Transverse colon (tissue), 4 donors: Measurements from ENCODE around the gene CYGB.

ENCODE experiments used
- POLR2A ChIP-seq: fragments of 450-650 bp; IDR thresholded peaks from one replicate; pipeline ENCODE4 v1.6.1; 2016; ENCODE audit warnings: antibody characterized with exemption, mild to moderate bottlenecking, moderate library complexity
- POLR2AphosphoS5 ChIP-seq, 3 donors: sonication (generic); formaldehyde crosslinking; IDR thresholded peaks; one replicate each; pipeline ENCODE4 v1.6.1; 2016; ENCODE audit warnings: antibody characterized with exemption in 3 of 3
- TF ChIP-seq, protein P1 (sequence below), 5 experiments: fragments of 200-600 bp in 3 of 5; fragments of 450-650 bp in 2 of 5; sonication (generic) in 3 of 5; IDR thresholded peaks; 1 replicate in 2 of 5; 2 replicates in 3 of 5; pipeline ENCODE4 v1.5.1; 2016 to 2017; ENCODE audit warnings: antibody characterized with exemption in 5 of 5, inconsistent platforms in 3 of 5, mild to moderate bottlenecking in 2 of 5, moderate library complexity in 1 of 5

DNA sequence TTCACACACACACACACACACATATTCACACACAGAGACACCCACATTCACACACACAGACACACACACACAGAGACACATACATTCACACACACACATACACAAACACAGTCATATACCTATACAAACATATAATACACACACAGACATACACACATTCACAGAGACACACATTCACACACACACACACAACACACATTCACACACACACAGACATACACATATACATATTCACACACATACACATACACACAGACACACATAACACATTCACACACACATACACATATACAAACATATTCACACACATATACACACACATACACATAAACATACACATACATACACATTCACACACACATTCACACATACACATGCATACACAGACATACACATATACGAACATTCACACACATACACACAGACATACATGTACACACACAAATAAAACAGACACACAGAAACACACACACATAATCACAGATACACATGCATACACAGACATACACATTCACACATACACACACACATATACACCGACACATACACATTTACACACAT is 10.2 kb upstream of the CYGB start:
- TF ChIP-seq, protein P1, sequence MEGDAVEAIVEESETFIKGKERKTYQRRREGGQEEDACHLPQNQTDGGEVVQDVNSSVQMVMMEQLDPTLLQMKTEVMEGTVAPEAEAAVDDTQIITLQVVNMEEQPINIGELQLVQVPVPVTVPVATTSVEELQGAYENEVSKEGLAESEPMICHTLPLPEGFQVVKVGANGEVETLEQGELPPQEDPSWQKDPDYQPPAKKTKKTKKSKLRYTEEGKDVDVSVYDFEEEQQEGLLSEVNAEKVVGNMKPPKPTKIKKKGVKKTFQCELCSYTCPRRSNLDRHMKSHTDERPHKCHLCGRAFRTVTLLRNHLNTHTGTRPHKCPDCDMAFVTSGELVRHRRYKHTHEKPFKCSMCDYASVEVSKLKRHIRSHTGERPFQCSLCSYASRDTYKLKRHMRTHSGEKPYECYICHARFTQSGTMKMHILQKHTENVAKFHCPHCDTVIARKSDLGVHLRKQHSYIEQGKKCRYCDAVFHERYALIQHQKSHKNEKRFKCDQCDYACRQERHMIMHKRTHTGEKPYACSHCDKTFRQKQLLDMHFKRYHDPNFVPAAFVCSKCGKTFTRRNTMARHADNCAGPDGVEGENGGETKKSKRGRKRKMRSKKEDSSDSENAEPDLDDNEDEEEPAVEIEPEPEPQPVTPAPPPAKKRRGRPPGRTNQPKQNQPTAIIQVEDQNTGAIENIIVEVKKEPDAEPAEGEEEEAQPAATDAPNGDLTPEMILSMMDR (IDR thresholded peaks at IDR 0.05): no peak
- TF ChIP-seq POLR2AphosphoS5 (IDR thresholded peaks at IDR 0.05) (no peak), POLR2A (no peak)
